ENCODE data around the gene KATNB1. TPM values are rescaled to one million over a fixed set of nuclear protein-coding genes. Genes with fewer than 3 reads are reported as not detected.

KATNB1 gene
- total RNA-seq, 1 experiment from 2014 or later: 37.7 TPM

- ChIA-PET CTCF (no interaction called here), POLR2A (ENCODE audit: unreplicated experiment) (no interaction called here)
- Histone ChIP-seq H3K9me3 (ENCODE audit: low read length) (no peaks in the 10 kb centered on the region), H3K36me3 (ENCODE audit: low read depth, low read length) (no peaks in the 10 kb centered on the region), H3K79me2 (ENCODE audit: low read length) (no peaks in the 10 kb centered on the region), H3F3A (ENCODE audit: low read length, unreplicated experiment) (no peaks in the 10 kb centered on the region), H3K27ac (ENCODE audit: low read length) (no peak overlapping the region), H3K9me2 (replicated peaks; ENCODE audit: low read length) (no peaks in the 10 kb centered on the region), H3K4me3 (ENCODE audit: low read length) (no peak overlapping the region), H3K4me2 (ENCODE audit: low read length) (no peak overlapping the region), H3K27me3 (ENCODE audit: low read length) (no peaks in the 10 kb centered on the region), H4K20me1 (ENCODE audit: low read length) (no peaks in the 10 kb centered on the region), H2AFZ (ENCODE audit: low read length) (no peak overlapping the region), H3K4me1 (ENCODE audit: insufficient read depth, low read length) (peaks cover 8% of the 10 kb centered on the region), H3K9ac (ENCODE audit: low read length) (no peak overlapping the region)
- intact Hi-C loops (cut with micrococcal nuclease): loop anchor here (5.0 kb wide), 1 partner anchor 51 kb away; no protein-coding TSS in a partner anchor
- ATAC-seq (no peak), DNase-seq (no peak)
- BruUV-seq (replicated peaks): no TSS peak
- TF ChIP-seq EZH2phosphoT487 (IDR thresholded peaks at IDR 0.05; ENCODE audit: borderline replicate concordance, low read length): no peak
- no peak for TF ChIP-seq CTCF (conservative IDR thresholded peaks at IDR 0.05; ENCODE audit: low read depth, low read length)
- no peak for TF ChIP-seq EZH2 (IDR thresholded peaks at IDR 0.05; ENCODE audit: low read length, unreplicated experiment)
Observed at GRCh38 chr16:57761301-57761700, 25.7 kb downstream of the KATNB1 start.

GRCh38 chr16:57761957-57762356 lies 26.4 kb downstream of the KATNB1 start:
- BruUV-seq (replicated peaks): no TSS peak

More at GRCh38 chr16:57761957-57762356, 26.4 kb downstream of the KATNB1 start:
- H3K27me3 ChIP-seq (ENCODE audit: low read length): no peaks in the 10 kb centered on the region
- H3K27ac ChIP-seq (ENCODE audit: low read length): no peak overlapping the region
- H3K79me2 ChIP-seq (ENCODE audit: low read length): no peaks in the 10 kb centered on the region
- no peaks in the 10 kb centered on the region for H3K9me3 ChIP-seq (ENCODE audit: low read length)
- no peak overlapping the region for H3K4me3 ChIP-seq (ENCODE audit: low read length)
- no peak for ATAC-seq
- H3K9me2 ChIP-seq (replicated peaks; ENCODE audit: low read length): no peaks in the 10 kb centered on the region
- DNase-seq: no peak
- intact Hi-C loops (cut with micrococcal nuclease): loop anchor here (5.0 kb wide), 1 partner anchor 50 kb away; no protein-coding TSS in a partner anchor
- peaks cover 8% of the 10 kb centered on the region for H3K4me1 ChIP-seq (ENCODE audit: insufficient read depth, low read length)
- H3K36me3 ChIP-seq (ENCODE audit: low read depth, low read length): no peaks in the 10 kb centered on the region
- no peaks in the 10 kb centered on the region for H3F3A ChIP-seq (ENCODE audit: low read length, unreplicated experiment)
- ChIA-PET POLR2A (ENCODE audit: unreplicated experiment) (no interaction called here), CTCF (no interaction called here)
- no peaks in the 10 kb centered on the region for H4K20me1 ChIP-seq (ENCODE audit: low read length)
- H3K4me2 ChIP-seq (ENCODE audit: low read length): no peak overlapping the region
- H2AFZ ChIP-seq (ENCODE audit: low read length): no peak overlapping the region
- H3K9ac ChIP-seq (ENCODE audit: low read length): no peak overlapping the region
- TF ChIP-seq EZH2 (IDR thresholded peaks at IDR 0.05; ENCODE audit: low read length, unreplicated experiment): no peak
- TF ChIP-seq CTCF (conservative IDR thresholded peaks at IDR 0.05; ENCODE audit: low read depth, low read length): no peak
- no peak for TF ChIP-seq EZH2phosphoT487 (IDR thresholded peaks at IDR 0.05; ENCODE audit: borderline replicate concordance, low read length)
